ENCODE data around the gene OTUD3.
A peak's percentile ranks its signal among the peaks of the same experiment; 100 is the strongest.
"Not testable (repeated sequence)": the region's sequence is repeated elsewhere in the genome, so short reads cannot be mapped to it uniquely, and the experiment has no call there.

OTUD3 gene

DNA sequence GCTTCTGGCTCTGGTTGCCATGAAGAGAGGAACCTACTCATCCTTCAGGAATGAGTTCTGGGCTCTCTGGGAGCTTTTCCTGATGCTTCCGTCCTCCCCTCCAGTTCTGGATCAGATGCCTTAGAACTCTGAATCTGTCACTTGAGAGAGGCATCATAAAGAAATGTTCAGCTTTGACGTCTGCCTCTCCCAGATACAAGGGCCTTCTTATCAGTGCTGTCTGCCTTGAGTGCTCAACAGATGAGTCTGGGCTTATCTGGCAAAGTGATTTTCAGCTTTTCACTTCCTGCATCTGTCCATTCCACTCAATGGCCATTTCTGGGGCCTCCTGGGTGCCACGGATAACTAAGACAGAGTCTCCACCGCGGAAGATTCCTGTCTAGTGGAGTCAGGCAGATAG is 12.3 kb upstream of the OTUD3 start:
- no peak for DNase-seq

DNA sequence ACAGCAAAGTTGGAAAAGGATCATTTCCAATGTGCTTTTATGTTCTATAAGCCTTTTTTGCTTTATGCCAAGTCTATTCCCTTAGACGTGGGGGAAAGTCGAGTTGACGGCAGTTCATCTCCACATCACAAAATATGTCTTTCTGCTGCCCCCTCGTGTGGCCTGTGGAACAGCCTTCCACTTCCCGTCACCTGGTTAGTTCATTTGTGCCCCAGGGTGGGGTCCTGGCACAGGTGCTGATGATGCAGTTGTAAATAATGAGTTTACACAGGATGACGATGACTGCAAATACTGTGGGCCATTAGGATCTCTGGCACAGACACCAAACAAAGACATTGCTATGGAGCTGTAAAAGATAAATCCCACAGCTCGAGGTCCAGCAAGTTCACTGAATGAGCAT is 10.0 kb upstream of the OTUD3 start:
- no peak for DNase-seq

DNA sequence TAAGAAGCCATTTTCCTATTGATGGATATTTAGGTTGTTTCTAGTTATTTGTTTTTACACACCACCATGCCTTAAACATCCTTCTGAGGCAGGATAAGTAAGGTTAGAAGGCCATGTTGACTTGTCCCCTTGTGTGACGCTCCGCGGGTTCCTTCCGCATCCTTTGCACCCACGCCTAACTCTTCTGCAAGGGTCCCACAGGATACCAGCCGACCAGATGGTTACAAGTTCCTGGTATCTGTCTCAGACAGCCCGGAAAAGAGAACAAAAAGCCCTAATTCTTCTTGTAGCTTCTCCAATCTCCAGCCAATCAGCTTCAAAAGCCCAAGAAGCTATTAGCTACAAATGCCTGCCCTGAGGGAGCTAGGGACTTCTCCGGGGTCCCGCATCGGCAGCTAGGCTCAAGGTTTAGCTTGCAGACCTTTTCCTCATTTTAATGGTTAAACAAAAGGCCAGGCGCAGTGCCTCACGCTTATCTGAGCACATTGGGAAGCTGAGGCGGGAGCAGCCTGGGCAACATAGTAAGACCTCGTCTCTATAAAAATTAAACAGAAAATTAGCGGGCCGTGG is 4.9 kb upstream of the OTUD3 start:
- no peak for DNase-seq

DNA sequence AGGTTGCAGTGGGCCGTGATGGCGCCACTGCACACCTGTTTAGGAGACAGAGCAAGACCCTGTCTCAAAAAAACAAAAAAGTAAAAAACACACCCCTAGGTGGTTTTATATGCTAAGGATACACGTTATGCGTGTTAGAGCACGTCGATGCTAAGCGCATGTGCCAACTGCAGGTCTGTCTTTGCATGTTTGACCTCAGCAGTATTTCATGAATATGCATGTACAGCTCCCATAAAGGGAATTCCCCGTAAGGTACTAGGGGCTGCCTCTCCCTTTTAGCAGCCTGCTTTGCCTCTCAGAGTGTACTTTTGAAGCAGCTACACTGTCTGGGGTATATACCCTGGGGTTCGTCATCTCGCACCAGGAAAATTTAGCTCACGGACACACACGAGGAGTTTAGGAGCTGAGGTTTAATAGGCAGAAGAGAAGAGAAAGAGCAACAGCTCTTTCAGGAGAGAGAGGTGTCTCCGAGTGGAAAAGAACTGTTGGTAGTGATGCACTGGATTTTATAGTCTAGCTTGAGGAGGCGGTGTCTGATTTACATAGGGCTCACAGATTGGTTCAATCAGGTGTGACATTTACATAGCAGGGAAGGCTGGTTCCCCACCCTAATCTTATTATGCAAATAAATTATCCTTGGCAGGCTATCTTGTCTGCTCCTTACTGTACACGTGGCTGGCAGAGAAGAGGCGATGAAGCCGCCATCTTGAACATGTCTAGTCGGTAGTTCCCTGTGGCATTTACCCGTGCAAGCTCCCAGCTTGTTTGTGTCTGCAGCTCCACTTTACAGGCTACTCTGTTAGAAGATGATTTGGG is 4.2 kb upstream of the OTUD3 start:
- no peak for DNase-seq

- no peak for DNase-seq
These were observed 3.6 kb upstream of the OTUD3 start for GRCh38 chr1:19878637-19878985.

DNA sequence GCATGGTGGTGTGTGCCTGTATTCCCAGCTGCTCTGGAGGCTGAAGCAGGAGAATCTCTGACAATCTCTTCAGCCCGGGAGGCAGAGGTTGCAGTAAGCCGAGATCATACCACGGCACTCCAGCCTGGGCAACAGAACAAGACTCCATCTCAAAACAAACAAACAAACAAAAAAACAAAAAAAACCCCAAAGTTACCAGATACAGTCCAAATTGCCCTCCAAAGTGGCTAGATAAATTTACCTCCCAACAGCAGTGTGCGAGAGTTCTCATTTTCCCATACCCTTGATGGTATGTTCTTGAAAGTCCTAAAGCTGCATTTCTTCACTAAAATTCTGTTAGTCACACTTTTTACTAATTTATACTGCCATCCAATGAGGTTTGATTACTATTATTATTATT is 3.0 kb upstream of the OTUD3 start:
- no peak for DNase-seq

DNA sequence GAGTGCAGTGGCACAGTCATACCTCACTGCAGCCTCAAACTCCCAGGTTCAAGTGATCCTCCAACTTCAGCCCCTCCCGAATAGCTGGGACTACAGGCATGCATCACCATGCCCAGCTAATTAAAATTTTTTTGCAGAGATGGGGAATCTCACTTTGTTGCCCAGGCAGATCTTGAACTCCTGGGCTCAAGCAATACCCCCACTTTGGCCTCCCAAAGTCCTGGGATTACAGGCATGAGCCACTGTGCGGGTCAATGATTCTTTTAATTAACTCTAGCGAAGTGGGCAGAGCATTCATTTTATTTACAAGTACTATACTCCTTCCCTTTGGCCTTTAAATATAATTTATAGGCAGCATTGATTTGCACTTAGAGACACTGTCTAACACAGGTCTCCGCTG is 2.5 kb upstream of the OTUD3 start:
- no peak for DNase-seq

DNA sequence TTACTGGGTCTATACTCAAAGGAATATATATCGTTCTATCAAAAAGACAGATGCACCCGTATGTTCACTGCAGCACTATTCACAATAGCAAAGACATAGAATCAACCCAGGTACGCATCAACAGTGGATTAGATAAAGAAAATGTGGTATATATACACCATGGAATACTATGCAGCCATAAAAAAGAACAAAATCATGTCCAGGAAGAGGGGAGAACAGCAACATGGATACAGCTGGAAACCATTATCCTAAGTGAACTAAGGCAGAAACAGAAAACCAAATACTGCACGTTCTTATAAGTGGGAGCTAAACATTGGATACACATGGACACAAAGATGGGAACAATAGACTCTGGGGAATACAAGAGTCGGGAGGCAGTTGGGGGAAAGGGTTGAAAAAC is 1.4 kb upstream of the OTUD3 start:
- DNase-seq = not testable (repeated sequence)

- DNase-seq = no peak
These were observed 2.1 kb downstream of the OTUD3 start for GRCh38 chr1:19884312-19884711.

GRCh38 chr1:19885821-19886220 is 3.6 kb downstream of the OTUD3 start:
- no peak for DNase-seq

- DNase-seq = no peak
These were observed 5.9 kb downstream of the OTUD3 start for GRCh38 chr1:19888112-19888511.

GRCh38 chr1:19889656-19890055 is 7.5 kb downstream of the OTUD3 start:
- DNase-seq = no peak

GRCh38 chr1:19892129-19892528 is 9.9 kb downstream of the OTUD3 start:
- DNase-seq = no peak

GRCh38 chr1:19892628-19893168 is 10.5 kb downstream of the OTUD3 start:
- DNase-seq = no peak

- DNase-seq = no peak
These were observed 11.5 kb downstream of the OTUD3 start for GRCh38 chr1:19893687-19894086.

- no peak for DNase-seq
These were observed 12.0 kb downstream of the OTUD3 start for GRCh38 chr1:19894218-19894617.

DNA sequence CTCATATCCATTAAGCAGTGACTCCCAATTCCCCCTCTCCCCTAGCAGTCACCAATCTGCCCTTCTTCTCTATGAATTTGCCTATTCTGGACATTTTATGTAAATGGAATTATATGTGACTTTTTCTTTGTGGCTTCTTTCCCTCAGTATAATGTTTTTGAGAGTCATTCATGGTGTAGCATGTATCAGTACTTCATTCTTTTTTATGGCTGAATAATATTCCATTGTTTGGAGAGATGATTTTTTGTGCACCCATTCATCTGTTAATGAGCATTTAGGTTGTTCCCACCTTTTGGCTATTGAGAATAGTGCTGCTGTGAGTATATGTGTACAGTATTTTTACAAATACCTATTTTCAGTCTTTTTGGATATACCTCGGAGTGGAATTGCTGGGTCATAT is 19.5 kb downstream of the OTUD3 start:
- DNase-seq = no peak

DNA sequence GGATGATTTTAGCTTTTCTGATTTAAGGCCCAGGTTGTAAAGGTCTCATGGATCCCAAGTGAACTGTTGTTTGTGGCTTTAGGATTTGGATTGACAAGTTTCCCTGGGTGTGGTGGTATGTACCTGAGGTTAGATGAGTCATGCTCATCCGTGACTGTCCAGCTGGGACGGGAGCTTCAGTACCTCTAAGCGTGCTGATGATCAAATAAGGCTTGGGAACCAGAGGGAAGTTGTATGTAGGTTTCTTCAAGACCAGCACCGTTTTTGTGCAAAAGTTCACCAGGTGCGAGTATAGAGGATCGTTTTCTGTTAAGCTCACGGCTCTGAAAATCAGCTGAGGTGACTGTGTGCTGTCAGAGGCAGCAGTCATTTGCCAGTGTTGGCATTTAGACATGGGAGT is 21.4 kb downstream of the OTUD3 start:
- DNase-seq = no peak

DNA sequence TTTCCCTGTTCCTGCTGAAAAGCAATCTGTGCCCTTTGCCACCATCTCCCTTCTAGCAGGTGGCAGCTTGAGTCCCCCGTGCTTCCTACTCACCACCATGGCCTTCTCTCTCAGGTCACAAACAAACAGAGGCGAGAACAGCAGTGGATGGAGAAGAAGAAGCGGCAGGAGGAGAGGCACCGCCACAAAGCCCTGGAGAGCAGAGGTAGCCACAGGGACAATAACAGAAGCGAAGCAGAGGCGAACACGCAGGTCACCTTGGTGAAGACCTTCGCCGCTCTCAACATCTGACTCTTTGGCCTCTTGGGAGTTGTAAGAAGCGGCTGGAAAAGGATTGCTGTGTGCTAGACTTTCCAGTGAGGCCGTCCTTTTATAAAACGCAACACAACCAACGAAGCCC is 25.3 kb downstream of the OTUD3 start:
- no peak for DNase-seq

GRCh38 chr1:19909392-19909791 is 27.2 kb downstream of the OTUD3 start:
- no peak for DNase-seq

DNA sequence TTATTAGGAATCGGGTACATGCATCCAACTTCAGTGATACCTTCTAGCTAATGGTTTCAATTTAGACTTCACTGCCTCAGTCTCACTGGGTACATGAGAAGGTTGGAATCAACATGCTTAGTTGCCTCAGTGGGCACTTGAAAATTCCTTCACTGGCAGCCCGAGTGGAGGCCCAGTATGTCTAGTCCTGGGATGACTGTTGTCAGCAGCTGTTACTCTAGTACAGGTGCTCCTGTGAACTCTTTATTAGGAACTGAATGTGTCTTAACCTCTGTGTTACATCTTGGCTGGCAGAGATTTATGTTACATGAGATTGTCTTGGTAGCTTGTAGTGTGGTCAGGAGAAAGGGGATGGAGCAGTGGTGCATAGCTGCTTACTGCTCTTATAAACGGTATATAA is 27.8 kb downstream of the OTUD3 start:
- DNase-seq = no peak

DNA sequence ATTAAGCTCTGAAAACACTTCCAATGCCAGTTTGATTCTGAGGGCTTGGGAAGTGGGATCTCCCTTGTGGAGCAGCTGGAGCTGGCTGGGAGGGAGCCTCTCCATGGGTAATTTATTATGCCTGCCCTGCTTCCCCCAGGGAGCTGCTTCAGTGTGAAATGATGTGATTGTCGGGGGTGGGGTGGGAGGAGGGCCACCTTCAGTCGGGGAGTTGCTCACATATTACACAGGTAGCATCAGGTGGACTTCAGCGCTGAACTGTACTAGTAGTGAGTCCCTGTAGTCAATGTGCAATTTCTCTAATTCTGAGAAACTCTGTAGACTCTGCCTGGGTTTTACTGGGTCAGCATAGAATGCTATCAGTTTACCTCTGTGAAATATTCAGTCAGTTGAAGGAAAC is 28.5 kb downstream of the OTUD3 start:
- DNase-seq = no peak

GRCh38 chr1:19918057-19918456 is 35.9 kb downstream of the OTUD3 start:
- DNase-seq = peak; percentile 66

DNA sequence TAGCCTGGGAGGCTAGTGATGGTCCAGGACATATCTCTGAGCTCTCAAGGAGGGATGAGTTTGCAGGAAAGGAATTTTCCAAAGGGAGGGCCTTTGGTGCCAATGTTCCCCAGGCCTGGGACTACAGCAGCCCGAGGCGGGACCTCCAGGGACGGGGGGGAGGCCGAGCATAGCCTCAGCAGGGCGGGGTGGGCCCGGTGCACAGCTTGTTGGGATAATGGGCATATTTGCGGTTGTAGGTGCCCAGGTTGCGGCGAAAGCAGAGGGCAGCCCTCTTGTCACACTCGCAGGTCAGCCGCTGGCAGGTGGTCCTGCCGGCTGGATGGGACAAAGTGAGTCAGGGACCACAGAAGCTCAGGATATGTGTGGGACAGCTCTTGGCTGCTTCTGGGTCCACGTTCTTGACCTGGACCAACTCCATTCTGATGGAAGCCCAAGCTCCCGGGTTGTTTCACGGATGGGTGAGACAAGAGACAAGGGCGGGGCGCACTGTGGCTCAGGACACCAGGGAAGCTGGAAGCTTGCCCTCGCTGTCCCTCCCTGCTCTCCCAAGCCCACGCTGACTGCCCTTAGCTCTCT is 38.0 kb downstream of the OTUD3 start:
- no peak for DNase-seq
